Left lung (tissue), 10 donors: ENCODE measurements around the gene TENM3. TPM values are rescaled to one million over a fixed set of nuclear protein-coding genes. Genes with fewer than 3 reads are reported as not detected.
"Not testable (repeated sequence)": the region's sequence is repeated elsewhere in the genome, so short reads cannot be mapped to it uniquely, and the experiment has no call there.

Experiments
- ATAC-seq: fragments of 200-7000 bp; cut with Tn5 transposase; one replicate; pipeline ENCODE4 v1.9.1; 2020; ENCODE audit warnings: moderate library complexity
- DNase-seq, 4 donors: peaks; one replicate each; pipeline ENCODE4 v3.0.0-alpha.2; 2013 to 2020
- H3K27ac ChIP-seq, 2 donors: fragments of 200-600 bp; sonication (generic) in 1 of 2; one replicate each; pipeline versions ENCODE4 v1.5.0 to v1.8.0; 2020 to 2021
- H3K27me3 ChIP-seq, 2 donors: fragments of 200-600 bp; sonication (generic) in 1 of 2; one replicate each; pipeline versions ENCODE4 v1.5.0 to v1.8.0; 2020 to 2021
- H3K36me3 ChIP-seq, 2 donors: fragments of 200-600 bp; sonication (generic) in 1 of 2; one replicate each; pipeline versions ENCODE4 v1.5.0 to v1.8.0; 2020 to 2021
- H3K4me1 ChIP-seq, 2 donors: fragments of 200-600 bp; one replicate each; pipeline ENCODE4 v1.8.0; 2021
- H3K4me3 ChIP-seq, 2 donors: fragments of 200-600 bp; sonication (generic) in 1 of 2; one replicate each; pipeline versions ENCODE4 v1.5.0 to v1.8.0; 2020 to 2021; ENCODE audit warnings: mild to moderate bottlenecking in 1 of 2
- H3K9me3 ChIP-seq, 2 donors: fragments of 200-600 bp; sonication (generic) in 1 of 2; one replicate each; pipeline versions ENCODE4 v1.5.0 to v1.8.0; 2020 to 2021
- intact Hi-C, 2 donors: fragments of 100-400 bp; cut with DNase I; formaldehyde crosslinking; loops; one replicate each; pipeline versions ENCODE4 v1.11.2 to v1.14.2; 2022
- polyA plus RNA-seq, 6 donors: library from polyadenylated mRNA; unstranded; fragments of 120-200 nt; gene quantifications; one replicate each; pipeline ENCODE4 v1.2.1, GENCODE V29; 2013; ENCODE audit not compliant: insufficient read length in 6 of 6
- total RNA-seq, 2 donors: library from RNA; stranded (reverse); fragmentation: NEBNext Ultra II Directional; extraction: Animal tissue kit (Norgen Biotek cat#: 25700); gene quantifications; one replicate each; pipeline ENCODE4 v1.2.1, GENCODE V29; 2021
- TF ChIP-seq, protein P1 (sequence below), 2 donors: fragments of 200-600 bp; sonication (generic) in 1 of 2; IDR thresholded peaks; one replicate each; pipeline versions ENCODE4 v1.5.0 to v1.8.0; 2021; ENCODE audit warnings: antibody characterized with exemption in 2 of 2
- donor health status: DM: no; HTN: yes; CAD: no.
- donor health status: DM: no; HTN: no; CAD: no.

Gene TENM3
- total and polyA plus RNA-seq, 8 donors, result 2.2 to 5.6 (median 3.1) TPM

DNA sequence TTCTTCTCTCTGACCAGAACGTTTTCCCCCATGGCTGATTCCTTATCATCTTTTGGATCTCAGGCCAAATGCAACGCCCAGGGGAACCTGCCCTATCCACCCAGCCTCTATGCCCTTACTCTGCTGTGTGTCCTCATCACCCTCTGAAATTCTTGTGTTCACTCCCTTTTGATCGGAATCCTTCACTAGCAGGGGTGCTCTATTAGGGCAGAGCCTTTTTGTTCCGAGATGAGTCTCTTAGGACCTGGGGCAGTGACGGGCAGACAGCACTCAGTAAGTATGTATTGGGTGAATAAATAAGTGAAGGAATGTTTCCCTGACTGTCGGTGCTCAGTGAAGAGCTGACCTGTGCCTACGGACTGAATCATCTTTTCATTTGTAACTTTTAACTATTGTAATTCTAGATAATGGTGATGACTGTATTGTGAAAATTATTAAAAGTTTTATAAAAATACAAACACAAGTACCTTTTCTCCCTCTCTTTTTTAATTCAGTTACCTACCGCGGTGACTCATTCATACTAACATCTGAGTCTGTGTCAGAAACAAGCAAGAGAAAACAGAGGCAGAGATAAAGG, 4.8 kb upstream of the TENM3 start:
- Histone ChIP-seq H3K4me3 (no peak overlapping the region), H3K27me3 (no peaks in the 10 kb centered on the region), H3K36me3 (no peaks in the 10 kb centered on the region), H3K9me3 (peaks cover 0 to 4% of the 10 kb centered on the region in 2 donors), H3K4me1 (no peaks in the 10 kb centered on the region), H3K27ac (no peak overlapping the region)
- no peak for DNase-seq
- no peak for ATAC-seq
- intact Hi-C loops, result no loop called here
- TF ChIP-seq, protein P1, sequence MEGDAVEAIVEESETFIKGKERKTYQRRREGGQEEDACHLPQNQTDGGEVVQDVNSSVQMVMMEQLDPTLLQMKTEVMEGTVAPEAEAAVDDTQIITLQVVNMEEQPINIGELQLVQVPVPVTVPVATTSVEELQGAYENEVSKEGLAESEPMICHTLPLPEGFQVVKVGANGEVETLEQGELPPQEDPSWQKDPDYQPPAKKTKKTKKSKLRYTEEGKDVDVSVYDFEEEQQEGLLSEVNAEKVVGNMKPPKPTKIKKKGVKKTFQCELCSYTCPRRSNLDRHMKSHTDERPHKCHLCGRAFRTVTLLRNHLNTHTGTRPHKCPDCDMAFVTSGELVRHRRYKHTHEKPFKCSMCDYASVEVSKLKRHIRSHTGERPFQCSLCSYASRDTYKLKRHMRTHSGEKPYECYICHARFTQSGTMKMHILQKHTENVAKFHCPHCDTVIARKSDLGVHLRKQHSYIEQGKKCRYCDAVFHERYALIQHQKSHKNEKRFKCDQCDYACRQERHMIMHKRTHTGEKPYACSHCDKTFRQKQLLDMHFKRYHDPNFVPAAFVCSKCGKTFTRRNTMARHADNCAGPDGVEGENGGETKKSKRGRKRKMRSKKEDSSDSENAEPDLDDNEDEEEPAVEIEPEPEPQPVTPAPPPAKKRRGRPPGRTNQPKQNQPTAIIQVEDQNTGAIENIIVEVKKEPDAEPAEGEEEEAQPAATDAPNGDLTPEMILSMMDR (IDR thresholded peaks at IDR 0.05), result no peak

DNA sequence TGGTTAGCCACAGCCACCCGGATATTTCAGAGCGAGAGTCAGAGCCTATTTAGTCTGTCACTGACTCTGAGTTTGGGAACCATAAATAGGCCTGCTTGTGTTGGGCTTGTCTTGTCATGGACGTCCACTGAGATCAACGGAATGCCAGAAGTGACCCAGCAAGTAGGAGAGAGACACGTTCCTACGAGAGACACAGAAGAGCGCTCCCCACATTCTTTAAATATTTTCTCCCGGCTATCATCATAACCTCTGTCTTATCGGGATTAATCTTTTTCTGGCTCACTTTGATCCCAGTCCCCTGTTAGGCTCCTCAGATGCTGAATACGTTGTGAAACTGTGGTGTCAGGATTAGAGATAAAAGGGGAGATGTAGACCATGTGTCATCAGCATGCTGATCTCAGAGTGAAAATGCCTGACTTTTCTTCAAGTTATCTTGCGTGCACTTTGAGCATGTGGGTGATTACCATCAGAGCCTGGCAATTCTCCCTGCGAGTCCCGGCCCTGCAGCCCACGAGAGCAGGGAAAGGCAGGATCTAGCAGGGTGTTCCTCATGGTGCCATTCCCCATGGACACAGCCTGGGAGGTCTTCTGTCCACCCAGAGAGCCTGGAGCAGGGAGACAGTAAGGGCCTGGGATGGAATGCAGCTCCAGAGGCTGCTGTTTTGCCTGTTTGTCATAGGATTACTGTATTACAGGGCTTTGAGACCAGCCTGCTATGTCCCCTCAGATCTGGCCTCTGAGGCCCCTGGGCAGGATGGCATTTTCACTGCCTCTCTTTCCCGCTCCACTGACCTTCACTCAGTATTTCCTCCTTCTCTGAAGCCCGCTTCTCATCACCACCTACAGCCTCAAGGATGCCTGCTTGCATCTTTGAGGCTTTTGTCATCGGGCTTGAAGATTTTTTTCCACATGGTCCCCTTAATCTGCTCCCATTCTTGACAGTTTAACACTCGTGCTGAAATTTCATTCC, 2.8 kb upstream of the TENM3 start:
- intact Hi-C loops, result no loop called here
- ATAC-seq (peak; percentile 33), DNase-seq (no peak)

DNA sequence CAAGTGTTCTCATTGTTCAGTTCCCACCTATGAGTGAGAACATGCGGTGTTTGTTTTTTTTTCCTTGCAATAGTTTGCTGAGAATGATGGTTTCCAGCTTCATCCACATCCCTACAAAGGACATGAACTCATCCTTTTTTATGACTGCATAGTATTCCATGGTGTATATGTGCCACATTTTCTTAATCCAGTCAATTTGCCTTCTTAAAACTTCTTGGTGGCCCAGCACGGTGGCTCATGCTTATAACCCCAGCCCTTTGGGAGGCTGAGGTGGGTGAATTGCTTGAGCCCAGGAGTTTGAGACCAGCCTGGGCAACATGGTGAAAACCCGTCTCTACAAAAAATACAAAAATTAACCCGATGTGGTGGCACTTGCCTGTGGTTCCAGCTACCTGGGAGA, 942 bp upstream of the TENM3 start:
- H3K27me3 ChIP-seq, H3K27ac ChIP-seq, H3K9me3 ChIP-seq, DNase-seq, H3K4me1 ChIP-seq, H3K4me3 ChIP-seq, H3K36me3 ChIP-seq, ATAC-seq, intact Hi-C loops: not testable (repeated sequence)

More for the DNA sequence above, 2.8 kb upstream of the TENM3 start:
- no peak overlapping the region for H3K4me3 ChIP-seq
- H3K4me1 ChIP-seq, result no peaks in the 10 kb centered on the region
- TF ChIP-seq, protein P1 (IDR thresholded peaks at IDR 0.05), result no peak
- peaks cover 0 to 4% of the 10 kb centered on the region in 2 donors for H3K9me3 ChIP-seq
- no peaks in the 10 kb centered on the region for H3K36me3 ChIP-seq
- H3K27ac ChIP-seq, result no peak overlapping the region
- H3K27me3 ChIP-seq, result no peaks in the 10 kb centered on the region

DNA sequence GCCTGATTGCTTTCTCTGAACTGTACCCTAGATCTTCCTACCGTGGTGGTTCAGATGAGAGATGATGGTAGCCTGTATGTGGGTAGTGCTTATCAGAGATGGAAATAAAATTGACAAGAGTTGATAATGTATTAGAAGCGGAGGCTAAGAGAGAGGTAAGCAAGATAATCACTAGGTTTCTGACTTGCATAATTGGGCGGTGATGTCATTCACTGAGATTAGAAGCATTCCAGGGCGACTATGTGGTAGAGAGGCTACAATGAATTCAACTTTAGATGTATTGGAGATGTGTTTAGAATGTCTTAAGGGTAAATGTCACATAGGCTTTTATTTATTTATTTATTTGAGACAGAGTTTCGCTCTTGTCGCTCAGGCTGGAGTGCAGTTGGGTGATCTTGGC, 415 bp upstream of the TENM3 start:
- TF ChIP-seq, protein P1 (IDR thresholded peaks at IDR 0.05), result no peak

DNA sequence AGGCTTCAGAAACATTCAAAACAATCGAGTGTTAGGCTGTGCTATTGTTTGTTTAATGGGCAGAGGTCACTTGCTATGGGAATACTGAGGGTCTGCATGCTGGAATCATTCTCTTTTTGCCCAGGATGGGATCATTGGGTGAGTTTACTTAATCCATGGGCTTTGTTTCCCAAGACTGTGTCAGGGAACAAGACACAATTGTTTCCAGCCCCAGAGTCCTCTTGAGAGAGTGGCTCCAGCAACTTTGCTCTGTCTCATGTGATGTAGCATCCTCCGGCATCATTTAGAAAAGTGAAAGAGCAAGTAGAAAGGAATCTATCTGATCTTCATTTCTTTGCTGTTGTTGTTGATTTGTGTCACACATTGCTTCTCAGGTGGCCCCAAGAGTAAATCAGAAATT, 1.8 kb downstream of the TENM3 start:
- Histone ChIP-seq H3K4me3 (no peak overlapping the region), H3K36me3 (no peaks in the 10 kb centered on the region), H3K9me3 (peaks cover 0 to 4% of the 10 kb centered on the region in 2 donors), H3K4me1 (no peaks in the 10 kb centered on the region), H3K27me3 (no peaks in the 10 kb centered on the region), H3K27ac (no peak overlapping the region)
- DNase-seq (no peak), ATAC-seq (no peak)
- intact Hi-C loops, result no loop called here
- TF ChIP-seq, protein P1 (IDR thresholded peaks at IDR 0.05), result no peak

More for the DNA sequence above, 415 bp upstream of the TENM3 start:
- ATAC-seq (no peak), DNase-seq (no peak)
- no peaks in the 10 kb centered on the region for H3K4me1 ChIP-seq
- intact Hi-C loops, result no loop called here
- H3K9me3 ChIP-seq, result peaks cover 0 to 4% of the 10 kb centered on the region in 2 donors
- H3K4me3 ChIP-seq, result no peak overlapping the region
- no peaks in the 10 kb centered on the region for H3K27me3 ChIP-seq
- H3K27ac ChIP-seq, result no peak overlapping the region
- H3K36me3 ChIP-seq, result no peaks in the 10 kb centered on the region
